ENCODE data around the gene SSH3. TPM values are rescaled to one million over a fixed set of nuclear protein-coding genes. Genes with fewer than 3 reads are reported as not detected.

Gene SSH3
- total and polyA plus RNA-seq, 2 of the 4 experiments (the other 2 are of a cell fraction), result 7.3 to 26.7 TPM

GRCh38 chr11:67354075-67355022, 51.0 kb downstream of the SSH3 start (continued):
- TF ChIP-seq CEBPB (IDR thresholded peaks at IDR 0.05; ENCODE audit: low read depth, low read length) (no peak), NFE2L2 (IDR thresholded peaks at IDR 0.05; ENCODE audit: low read depth, low read length) (no peak), RFX5 (IDR thresholded peaks at IDR 0.05; ENCODE audit: low read depth, low read length) (no peak), BHLHE40 (IDR thresholded peaks at IDR 0.05; ENCODE audit: low read depth, low read length) (0 out of 2 replicates have a peak, but pooled peaks have one; percentile 40), RAD21 (IDR thresholded peaks at IDR 0.05; ENCODE audit: low read length) (no peak; the same call in 1 of the 2 replicates), POLR2A (IDR thresholded peaks at IDR 0.05; ENCODE audit: low read depth, low read length) (peak; percentile 15; the same call in 1 of the 2 replicates)
- TF ChIP-seq, protein P1, sequence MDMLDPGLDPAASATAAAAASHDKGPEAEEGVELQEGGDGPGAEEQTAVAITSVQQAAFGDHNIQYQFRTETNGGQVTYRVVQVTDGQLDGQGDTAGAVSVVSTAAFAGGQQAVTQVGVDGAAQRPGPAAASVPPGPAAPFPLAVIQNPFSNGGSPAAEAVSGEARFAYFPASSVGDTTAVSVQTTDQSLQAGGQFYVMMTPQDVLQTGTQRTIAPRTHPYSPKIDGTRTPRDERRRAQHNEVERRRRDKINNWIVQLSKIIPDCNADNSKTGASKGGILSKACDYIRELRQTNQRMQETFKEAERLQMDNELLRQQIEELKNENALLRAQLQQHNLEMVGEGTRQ (IDR thresholded peaks at IDR 0.05; ENCODE audit: low read depth, low read length), result no peak
